Stimulated activated CD4-positive, alpha-beta T cell treated with anti-CD3 and anti-CD28 coated beads, Interleukin-12 subunit alpha, Interleukin-12 subunit beta, amount 100 ng/mL, for 4 hours (primary cell): ENCODE results near the gene GNAI2.
A peak's percentile ranks its signal among the peaks of the same experiment; 100 is the strongest.
"Not testable (repeated sequence)": the region's sequence is repeated elsewhere in the genome, so short reads cannot be mapped to it uniquely, and the experiment has no call there.

Experiments
- DNase-seq: peaks from one replicate; pipeline ENCODE4 v3.0.0-alpha.2; 2020

GNAI2 gene

GRCh38 chr3:50266017-50266416, 30.0 kb downstream of the GNAI2 start:
- no peak for DNase-seq

- DNase-seq, result no peak
These were observed 30.8 kb downstream of the GNAI2 start for GRCh38 chr3:50266836-50267235.

- no peak for DNase-seq
These were observed 31.4 kb downstream of the GNAI2 start for GRCh38 chr3:50267280-50267913.

- no peak for DNase-seq
These were observed 32.3 kb downstream of the GNAI2 start for GRCh38 chr3:50268276-50268675.

- no peak for DNase-seq
These were observed 32.9 kb downstream of the GNAI2 start, which contains the start of gene SEMA3B for GRCh38 chr3:50268703-50269451. TSS of gene SEMA3B (plus strand) at chr3:50269147. CDS start at chr3:50269241, 94 bp downstream.

- DNase-seq, result no peak
These were observed 33.5 kb downstream of the GNAI2 start for GRCh38 chr3:50269460-50269859.

DNA sequence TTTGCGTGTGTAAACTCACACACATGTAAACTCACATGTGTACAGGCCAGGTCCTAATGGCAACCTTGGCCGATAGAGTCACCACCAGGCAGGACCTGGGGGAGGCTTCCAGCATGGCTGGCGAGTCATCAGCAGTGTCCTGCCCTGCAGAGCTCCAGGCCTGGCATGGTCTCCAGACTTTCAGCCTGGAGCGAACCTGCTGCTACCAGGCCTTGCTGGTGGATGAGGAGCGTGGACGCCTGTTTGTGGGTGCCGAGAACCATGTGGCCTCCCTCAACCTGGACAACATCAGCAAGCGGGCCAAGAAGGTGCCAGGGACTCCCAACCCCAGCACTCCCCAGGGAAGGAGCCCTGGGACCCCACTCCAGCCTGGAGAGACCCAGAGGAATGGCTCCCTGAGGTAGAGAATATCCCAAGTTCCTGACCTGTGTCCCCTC, 34.0 kb downstream of the GNAI2 start:
- DNase-seq, result no peak

DNA sequence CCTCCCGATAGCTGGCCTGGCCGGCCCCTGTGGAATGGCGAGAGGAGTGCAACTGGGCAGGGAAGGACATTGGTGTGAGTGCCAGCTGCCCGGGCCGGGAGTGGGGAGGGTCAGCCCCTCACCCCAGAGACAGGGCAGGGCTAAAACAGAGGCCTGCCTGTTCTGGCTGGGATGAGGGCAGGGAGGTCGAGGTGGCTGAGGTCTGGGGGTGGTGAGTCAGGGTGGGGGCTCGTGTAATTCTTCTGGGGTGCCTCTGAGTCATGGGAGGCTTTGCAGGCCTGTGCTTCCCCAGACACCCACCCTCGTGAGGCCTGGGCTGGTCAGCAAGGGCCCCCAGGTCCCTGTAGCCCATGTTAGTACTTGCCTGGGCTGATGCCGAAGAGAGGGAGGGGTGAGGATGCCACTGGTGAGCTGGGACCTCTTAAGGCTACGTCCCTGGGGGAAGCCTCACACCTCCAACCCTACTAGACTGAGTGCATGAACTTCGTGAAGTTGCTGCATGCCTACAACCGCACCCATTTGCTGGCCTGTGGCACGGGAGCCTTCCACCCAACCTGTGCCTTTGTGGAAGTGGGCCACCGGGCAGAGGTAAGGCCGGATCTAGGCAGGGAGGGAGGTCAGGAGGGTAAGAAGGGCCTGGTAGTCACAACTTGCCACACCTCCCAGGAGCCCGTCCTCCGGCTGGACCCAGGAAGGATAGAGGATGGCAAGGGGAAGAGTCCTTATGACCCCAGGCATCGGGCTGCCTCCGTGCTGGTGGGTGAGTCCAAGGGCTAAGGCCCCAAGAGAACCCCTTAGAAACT, 34.6 kb downstream of the GNAI2 start:
- DNase-seq, result no peak

- DNase-seq, result no peak
These were observed 35.4 kb downstream of the GNAI2 start for GRCh38 chr3:50271314-50271936.

GRCh38 chr3:50272538-50272910, 36.5 kb downstream of the GNAI2 start:
- not testable (repeated sequence) for DNase-seq

DNA sequence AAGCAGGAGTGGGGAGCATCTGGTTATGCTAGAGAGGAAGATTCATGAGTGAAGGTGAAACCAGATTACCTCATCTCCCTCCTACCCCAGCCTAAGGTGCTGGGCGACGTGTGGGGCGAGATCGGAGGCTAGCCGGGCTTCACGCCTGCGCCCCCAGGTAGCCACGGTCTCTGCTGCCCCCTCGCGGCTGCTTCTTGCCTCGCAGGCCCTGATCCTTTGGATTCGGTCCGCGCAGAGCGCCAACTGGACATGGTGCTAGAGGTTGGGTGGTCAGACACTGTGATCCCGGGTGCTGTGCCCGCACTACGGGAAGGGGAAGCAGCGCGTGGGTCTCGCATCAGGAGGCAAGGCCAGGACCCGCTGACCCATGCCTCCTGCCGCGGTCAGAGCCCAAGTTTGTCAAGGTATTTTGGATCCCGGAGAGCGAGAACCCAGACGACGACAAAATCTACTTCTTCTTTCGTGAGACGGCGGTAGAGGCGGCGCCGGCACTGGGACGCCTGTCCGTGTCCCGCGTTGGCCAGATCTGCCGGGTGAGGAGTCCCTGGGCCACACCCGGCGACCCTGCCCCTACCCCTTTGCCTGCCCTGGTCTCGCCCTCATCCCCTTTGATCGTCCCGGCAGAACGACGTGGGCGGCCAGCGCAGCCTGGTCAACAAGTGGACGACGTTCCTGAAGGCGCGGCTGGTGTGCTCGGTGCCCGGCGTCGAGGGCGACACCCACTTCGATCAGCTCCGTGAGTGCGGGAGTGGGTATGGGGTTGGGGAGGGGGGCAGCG, 37.1 kb downstream of the GNAI2 start:
- DNase-seq, result peak; percentile 93

- DNase-seq, result no peak
These were observed 37.7 kb downstream of the GNAI2 start for GRCh38 chr3:50273689-50274065.

DNA sequence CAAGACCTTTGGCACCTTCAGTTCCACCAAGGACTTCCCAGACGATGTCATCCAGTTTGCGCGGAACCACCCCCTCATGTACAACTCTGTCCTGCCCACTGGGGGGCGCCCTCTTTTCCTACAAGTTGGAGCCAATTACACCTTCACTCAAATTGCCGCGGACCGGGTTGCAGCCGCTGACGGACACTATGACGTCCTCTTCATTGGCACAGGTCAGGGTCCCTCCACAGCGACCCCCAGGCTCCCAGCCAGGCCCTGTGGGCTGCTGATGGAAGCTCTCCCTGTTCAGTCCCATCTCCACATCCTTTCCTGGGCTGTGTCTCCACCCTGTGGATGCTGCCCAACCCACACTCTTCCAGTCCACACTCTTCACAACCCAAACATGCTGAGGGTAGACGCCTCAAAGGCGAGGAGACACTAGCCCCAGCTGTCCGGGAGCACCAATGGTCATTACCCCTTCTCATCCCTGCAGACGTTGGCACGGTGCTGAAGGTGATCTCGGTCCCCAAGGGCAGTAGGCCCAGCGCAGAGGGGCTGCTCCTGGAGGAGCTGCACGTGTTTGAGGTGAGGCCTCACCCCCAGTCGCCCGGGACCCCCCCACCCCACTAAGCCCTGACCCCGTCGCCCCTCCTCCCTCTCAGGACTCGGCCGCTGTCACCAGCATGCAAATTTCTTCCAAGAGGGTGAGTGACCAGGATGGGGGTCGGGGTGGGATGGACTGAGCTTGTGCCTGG, 38.5 kb downstream of the GNAI2 start:
- peak; percentile 68 for DNase-seq

- no peak for DNase-seq
These were observed 39.4 kb downstream of the GNAI2 start for GRCh38 chr3:50275141-50275995.

GRCh38 chr3:50275996-50276761, 40.2 kb downstream of the GNAI2 start:
- no peak for DNase-seq

DNA sequence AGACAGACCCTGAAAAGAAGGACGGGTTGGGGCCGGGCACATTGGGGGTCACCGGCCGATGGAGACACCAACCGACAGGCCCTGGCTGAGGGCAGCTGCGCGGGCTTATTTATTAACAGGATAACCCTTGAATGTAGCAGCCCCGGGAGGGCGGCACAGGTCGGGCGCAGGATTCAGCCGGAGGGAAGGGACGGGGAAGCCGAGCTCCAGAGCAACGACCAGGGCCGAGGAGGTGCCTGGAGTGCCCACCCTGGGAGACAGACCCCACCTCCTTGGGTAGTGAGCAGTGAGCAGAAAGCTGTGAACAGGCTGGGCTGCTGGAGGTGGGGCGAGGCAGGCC, 40.7 kb downstream of the GNAI2 start:
- no peak for DNase-seq

GRCh38 chr3:50278123-50278879, 42.3 kb downstream of the GNAI2 start:
- DNase-seq, result no peak

DNA sequence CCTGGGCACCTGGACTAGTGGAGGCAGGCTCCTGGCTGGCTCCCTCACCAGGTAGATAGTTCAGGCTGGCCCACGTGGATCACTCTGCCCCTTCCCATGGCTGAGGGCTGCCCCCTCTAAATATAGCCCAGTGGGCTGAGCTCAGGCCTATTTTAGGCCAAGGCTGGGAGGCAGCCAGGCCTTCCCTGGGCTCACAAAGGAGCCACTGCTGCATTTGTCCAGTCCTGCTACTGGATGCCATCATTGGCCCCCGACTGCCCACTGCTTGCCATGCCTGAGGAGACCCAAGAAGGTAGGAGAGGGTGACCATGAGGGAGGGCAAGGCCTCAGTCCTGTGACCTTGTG, 42.8 kb downstream of the GNAI2 start, which contains the start of gene LSMEM2:
Gene LSMEM2 (plus strand): TSS at position 208 of the 345 bp plus-strand sequence. CDS start 27 bp downstream, at position 235.
- DNase-seq, result no peak
